Fibroblast of skin of abdomen (primary cell): ENCODE measurements around the gene CHCHD2. TPM values are rescaled to one million over a fixed set of nuclear protein-coding genes. Genes with fewer than 3 reads are reported as not detected.
A peak's percentile ranks its signal among the peaks of the same experiment; 100 is the strongest.
"Not testable (repeated sequence)": the region's sequence is repeated elsewhere in the genome, so short reads cannot be mapped to it uniquely, and the experiment has no call there.

Source experiments
- DNase-seq: peaks from one replicate; pipeline ENCODE4 v3.0.0-alpha.2; 2013
- polyA plus RNA-seq, 2 experiments: library from polyadenylated mRNA; unstranded; fragments of 120-200 nt; gene quantifications; one replicate each; pipeline ENCODE4 v1.2.1, GENCODE V29; 2013; ENCODE audit not compliant: insufficient read length in 2 of 2

Gene CHCHD2
- polyA plus RNA-seq (2013, experiment 1 of 2; ENCODE audit: insufficient read length) = 278 TPM
- polyA plus RNA-seq (2013, experiment 2 of 2; ENCODE audit: insufficient read length) = 302 TPM

GRCh38 chr7:56106108-56107073, at the start of gene CHCHD2:
Gene CHCHD2, minus strand, starts transcription at chr7:56106476. Its CDS starts 63 bp downstream, at chr7:56106413.
- peak; percentile 99 for DNase-seq

GRCh38 chr7:56131062-56131461, 24.8 kb upstream of the CHCHD2 start:
- DNase-seq = not testable (repeated sequence)

- DNase-seq = no peak
These were observed 21.1 kb upstream of the CHCHD2 start for GRCh38 chr7:56127241-56127975.

- no peak for DNase-seq
These were observed 19.6 kb upstream of the CHCHD2 start for GRCh38 chr7:56125831-56126230.

- DNase-seq = no peak
These were observed 18.7 kb upstream of the CHCHD2 start for GRCh38 chr7:56124981-56125380.

GRCh38 chr7:56121440-56121839, 15.2 kb upstream of the CHCHD2 start:
- no peak for DNase-seq

- no peak for DNase-seq
These were observed 9.7 kb upstream of the CHCHD2 start, which contains the start of gene NUPR2 for GRCh38 chr7:56115852-56116538. Gene NUPR2, minus strand, starts transcription at chr7:56116417. Its CDS starts 103 bp downstream, at chr7:56116314.

GRCh38 chr7:56112244-56112643, 6.0 kb upstream of the CHCHD2 start:
- not testable (repeated sequence) for DNase-seq

- no peak for DNase-seq
These were observed 4.3 kb upstream of the CHCHD2 start for GRCh38 chr7:56110611-56111010.

- DNase-seq = no peak
These were observed 1.6 kb upstream of the CHCHD2 start for GRCh38 chr7:56107954-56108258.

GRCh38 chr7:56105508-56105907, 768 bp downstream of the CHCHD2 start:
- DNase-seq = peak; percentile 61

GRCh38 chr7:56104138-56104537, 2.1 kb downstream of the CHCHD2 start:
- DNase-seq = not testable (repeated sequence)

- no peak for DNase-seq
These were observed 6.6 kb downstream of the CHCHD2 start for GRCh38 chr7:56099653-56100052.

GRCh38 chr7:56098187-56099008, 7.9 kb downstream of the CHCHD2 start:
- not testable (repeated sequence) for DNase-seq

GRCh38 chr7:56097700-56098099, 8.6 kb downstream of the CHCHD2 start:
- DNase-seq = peak; percentile 89

- DNase-seq = peak; percentile 73
These were observed 13.3 kb downstream of the CHCHD2 start, which contains the start of gene PHKG1 for GRCh38 chr7:56092789-56093531. Gene PHKG1, minus strand, starts transcription at chr7:56092952. Its CDS starts 4,011 bp downstream, at chr7:56088941.

GRCh38 chr7:56092388-56092787, 13.9 kb downstream of the CHCHD2 start:
- DNase-seq = not testable (repeated sequence)

GRCh38 chr7:56091591-56091990, 14.7 kb downstream of the CHCHD2 start:
- DNase-seq = no peak

- no peak for DNase-seq
These were observed 18.8 kb downstream of the CHCHD2 start for GRCh38 chr7:56087445-56087844.

GRCh38 chr7:56086761-56087160, 19.5 kb downstream of the CHCHD2 start:
- no peak for DNase-seq
